Nephron (organoid): ENCODE data around the gene ARHGEF2.
A peak's percentile ranks its signal among the peaks of the same experiment; 100 is the strongest.

Experiments used
- H3K27ac Mint-ChIP-seq, 3 experiments: 2 replicates each; pipeline ENCODE4 v1.8.0; 2020; ENCODE audit warnings: mixed read lengths in 3 of 3, mild to moderate bottlenecking in 2 of 3, moderate library complexity in 1 of 3
- H3K27me3 Mint-ChIP-seq: 2 replicates; pipeline ENCODE4 v1.8.0; 2021; ENCODE audit warnings: low read depth, mild to moderate bottlenecking, moderate library complexity, mixed read lengths
- H3K36me3 Mint-ChIP-seq: 2 replicates; pipeline ENCODE4 v1.8.0; 2020; ENCODE audit warnings: low read depth, mixed read lengths
- H3K4me1 Mint-ChIP-seq: 2 replicates; pipeline ENCODE4 v1.8.0; 2020; ENCODE audit warnings: mixed read lengths
- H3K4me3 Mint-ChIP-seq, 3 experiments: 2 replicates each; pipeline ENCODE4 v1.8.0; 2020; ENCODE audit warnings: mild to moderate bottlenecking in 3 of 3, mixed read lengths in 3 of 3, moderate library complexity in 2 of 3
- H3K9me3 Mint-ChIP-seq: 2 replicates; pipeline ENCODE4 v1.8.0; 2020; ENCODE audit warnings: mixed read lengths
- CTCF ChIP-seq, 3 experiments: fragments of 200-600 bp; sonication (generic); IDR thresholded peaks; one replicate each; pipeline ENCODE4 v1.5.0; 2021; ENCODE audit warnings: antibody characterized with exemption in 3 of 3; ENCODE audit not compliant: unreplicated experiment in 3 of 3

ARHGEF2 gene

GRCh38 chr1:155967341-155968050 lies 10.9 kb downstream of the ARHGEF2 start:
- TF ChIP-seq CTCF (IDR thresholded peaks at IDR 0.05; ENCODE audit: unreplicated experiment in 3 of 3) = no peak
- H3K27ac Mint-ChIP-seq = peak overlapping the region; percentile 91 to 95 (median 94)
- no peaks in the 10 kb centered on the region for H3K27me3 Mint-ChIP-seq
- no peaks in the 10 kb centered on the region for H3K9me3 Mint-ChIP-seq
- peaks cover 66% of the 10 kb centered on the region for H3K4me1 Mint-ChIP-seq
- peak overlapping the region; percentile 57 to 76 (median 66) for H3K4me3 Mint-ChIP-seq
- peaks cover 48% of the 10 kb centered on the region for H3K36me3 Mint-ChIP-seq

- H3K4me3 Mint-ChIP-seq = peak overlapping the region in 1 of 3 experiments; percentile 76
- peak overlapping the region; percentile 91 to 95 (median 94) for H3K27ac Mint-ChIP-seq
- TF ChIP-seq CTCF (IDR thresholded peaks at IDR 0.05; ENCODE audit: unreplicated experiment in 3 of 3) = no peak
- no peaks in the 10 kb centered on the region for H3K27me3 Mint-ChIP-seq
- H3K36me3 Mint-ChIP-seq = peaks cover 55% of the 10 kb centered on the region
- H3K9me3 Mint-ChIP-seq = no peaks in the 10 kb centered on the region
- H3K4me1 Mint-ChIP-seq = peaks cover 60% of the 10 kb centered on the region
These were observed 11.6 kb downstream of the ARHGEF2 start for GRCh38 chr1:155966750-155967149.

DNA sequence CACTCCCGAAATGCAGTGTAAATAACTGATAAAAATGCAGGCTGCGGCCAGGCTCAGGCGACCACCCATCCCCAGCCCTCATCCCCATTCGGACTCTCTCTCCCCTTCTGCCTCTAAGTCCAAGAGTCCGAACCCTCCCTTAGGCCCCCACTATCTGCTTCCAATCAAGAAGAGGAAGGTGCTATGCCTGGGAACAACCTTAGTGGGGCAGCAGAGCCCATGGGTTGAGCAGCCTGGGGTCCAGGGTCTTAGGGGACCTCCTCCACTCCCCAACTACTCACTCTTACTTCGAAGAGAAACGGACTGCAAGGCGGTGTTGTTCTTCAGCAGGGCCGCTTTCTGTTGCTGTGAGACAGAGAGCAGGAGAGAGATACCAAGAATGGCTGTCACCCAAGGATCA lies 12.2 kb downstream of the ARHGEF2 start:
- Mint-ChIP-seq H3K4me1 (peaks cover 54% of the 10 kb centered on the region), H3K4me3 (peak overlapping the region in 1 of 3 experiments; percentile 62)

DNA sequence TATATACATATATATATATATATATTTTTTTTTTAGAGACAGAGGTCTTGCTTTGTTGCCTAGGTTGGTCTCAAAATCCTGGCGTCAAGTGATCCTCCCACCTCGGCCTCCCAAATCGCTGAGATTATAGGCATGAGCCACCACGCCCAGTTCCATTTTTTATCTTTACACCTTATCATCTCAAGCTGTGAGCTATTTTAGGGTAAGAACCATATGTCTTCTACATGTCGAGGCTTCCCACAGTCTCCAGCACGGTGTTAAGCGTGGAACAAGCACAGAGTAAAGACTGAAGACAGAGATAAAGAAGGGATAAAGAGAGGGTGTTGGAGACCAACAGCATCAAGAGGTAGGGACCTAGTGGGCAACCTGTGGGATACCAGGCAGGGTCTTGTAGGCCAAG lies 14.2 kb downstream of the ARHGEF2 start:
- Mint-ChIP-seq H3K4me1 (peaks cover 48% of the 10 kb centered on the region), H3K36me3 (peaks cover 67% of the 10 kb centered on the region), H3K9me3 (no peaks in the 10 kb centered on the region), H3K27ac (peak overlapping the region in 1 of 3 experiments; percentile 89), H3K27me3 (no peaks in the 10 kb centered on the region), H3K4me3 (no peak overlapping the region)
- TF ChIP-seq CTCF (IDR thresholded peaks at IDR 0.05; ENCODE audit: unreplicated experiment in 3 of 3) = no peak

More for the DNA sequence above, 12.2 kb downstream of the ARHGEF2 start:
- Mint-ChIP-seq H3K27ac (peak overlapping the region; percentile 75 to 91 (median 80)), H3K27me3 (no peaks in the 10 kb centered on the region), H3K36me3 (peaks cover 59% of the 10 kb centered on the region), H3K9me3 (no peaks in the 10 kb centered on the region)
- TF ChIP-seq CTCF (IDR thresholded peaks at IDR 0.05; ENCODE audit: unreplicated experiment in 3 of 3) = peak in 2 of 3 experiments; percentile 16 to 30

- H3K36me3 Mint-ChIP-seq = peaks cover 64% of the 10 kb centered on the region
- no peak overlapping the region for H3K27ac Mint-ChIP-seq
- H3K27me3 Mint-ChIP-seq = no peaks in the 10 kb centered on the region
- H3K4me3 Mint-ChIP-seq = no peak overlapping the region
- peaks cover 33% of the 10 kb centered on the region for H3K4me1 Mint-ChIP-seq
- no peaks in the 10 kb centered on the region for H3K9me3 Mint-ChIP-seq
- no peak for TF ChIP-seq CTCF (IDR thresholded peaks at IDR 0.05; ENCODE audit: unreplicated experiment in 3 of 3)
These were observed 15.6 kb downstream of the ARHGEF2 start for GRCh38 chr1:155962599-155963211.
